UCSD-AML1 (cell line): ENCODE results near the gene SLC35F3.
"Not testable (repeated sequence)": the region's sequence is repeated elsewhere in the genome, so short reads cannot be mapped to it uniquely, and the experiment has no call there.

Experiments
- DNase-seq: peaks from one replicate; lab custom pipeline; 2025; ENCODE audit not compliant: unreplicated experiment; lab: John Stamatoyannopoulos, UW

Gene SLC35F3

GRCh38 chr1:234348964-234349363 is 444.5 kb downstream of the SLC35F3 start:
- no peak for DNase-seq

GRCh38 chr1:234355782-234356510 is 451.5 kb downstream of the SLC35F3 start:
- DNase-seq, result no peak

DNA sequence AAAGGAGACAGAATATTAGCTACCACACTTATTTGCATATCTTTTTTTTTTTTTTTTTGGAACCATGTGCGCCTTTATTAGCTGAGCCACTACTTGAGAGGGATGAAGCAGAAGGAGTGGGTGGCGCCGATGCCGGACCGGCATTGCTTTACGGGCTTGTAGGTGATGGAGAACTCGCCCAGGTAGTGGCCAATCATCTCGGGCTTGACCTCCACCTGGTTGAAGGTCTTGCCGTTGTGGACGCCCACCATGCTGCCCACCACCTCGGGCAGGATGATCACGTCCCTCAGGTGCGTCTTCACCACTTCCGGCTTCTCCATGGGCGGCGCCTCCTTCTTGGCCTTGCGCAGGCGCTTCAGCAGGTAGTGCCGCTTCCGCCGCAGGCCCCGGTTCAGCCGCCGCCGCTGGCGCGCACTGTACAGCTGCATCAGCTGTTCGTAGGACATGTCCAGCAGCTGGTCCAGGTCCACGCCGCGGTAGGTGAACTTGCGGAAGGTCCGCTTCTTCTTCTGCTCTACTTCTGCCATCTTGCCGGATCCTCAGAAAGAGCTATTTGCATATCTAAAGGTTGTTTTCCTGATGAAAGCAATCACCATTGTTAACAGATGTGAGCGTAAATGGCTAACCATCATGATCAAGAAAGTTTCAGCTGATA is 452.3 kb downstream of the SLC35F3 start:
- DNase-seq, result not testable (repeated sequence)

- DNase-seq, result no peak
These were observed 453.4 kb downstream of the SLC35F3 start for GRCh38 chr1:234357831-234358230.

- no peak for DNase-seq
These were observed 456.7 kb downstream of the SLC35F3 start for GRCh38 chr1:234361102-234361603.

DNA sequence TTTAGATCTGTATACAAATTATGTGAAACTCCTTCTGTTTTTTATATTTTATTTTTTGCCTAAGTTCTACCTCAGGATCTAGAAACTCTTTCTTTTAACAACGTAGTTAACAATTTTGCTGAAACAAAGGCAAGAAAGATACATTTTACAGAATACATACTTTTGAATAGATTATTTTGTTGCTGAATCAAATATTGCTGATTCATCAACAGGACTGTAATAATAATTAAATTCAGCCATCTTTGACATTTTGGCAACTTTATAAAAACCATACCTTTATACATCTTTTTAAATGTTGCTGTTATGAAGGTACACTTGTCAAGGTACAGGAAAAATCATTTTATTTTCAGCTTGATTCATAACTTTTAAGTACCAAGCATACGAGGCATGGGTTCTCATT is 458.1 kb downstream of the SLC35F3 start:
- DNase-seq, result no peak

DNA sequence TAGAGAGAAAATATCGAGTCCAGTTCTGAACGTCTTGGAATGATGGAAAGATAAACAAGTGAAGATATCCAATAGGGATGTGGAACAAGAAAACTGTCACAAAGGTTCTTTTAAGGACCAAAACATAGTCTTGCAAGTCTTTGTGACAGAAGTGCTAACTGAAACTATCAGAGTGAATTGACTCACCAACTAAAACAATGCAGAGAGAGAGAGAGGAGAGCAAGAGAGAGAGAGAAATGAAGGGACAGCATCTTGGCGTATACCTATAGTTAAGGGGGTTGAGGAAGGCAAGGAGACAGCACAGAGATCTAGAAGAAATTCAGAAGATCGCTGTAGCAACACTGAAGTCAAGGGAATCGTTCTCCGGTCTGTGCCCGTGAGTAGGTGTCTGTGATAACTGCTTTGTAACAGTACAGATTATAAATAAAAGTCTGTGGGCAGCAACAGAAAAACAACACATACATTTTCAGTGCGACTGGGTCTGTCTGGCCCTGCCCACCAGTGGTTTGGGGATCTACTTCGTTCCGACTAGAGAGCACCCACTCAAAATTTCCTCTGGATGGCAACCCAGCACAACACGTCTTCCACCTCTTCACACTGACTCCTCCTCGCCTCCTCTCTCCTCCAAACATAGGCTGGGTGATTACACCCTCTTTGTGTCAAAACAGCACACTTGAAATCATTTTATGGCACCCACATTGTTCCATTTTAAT is 464.0 kb downstream of the SLC35F3 start:
- DNase-seq, result no peak

DNA sequence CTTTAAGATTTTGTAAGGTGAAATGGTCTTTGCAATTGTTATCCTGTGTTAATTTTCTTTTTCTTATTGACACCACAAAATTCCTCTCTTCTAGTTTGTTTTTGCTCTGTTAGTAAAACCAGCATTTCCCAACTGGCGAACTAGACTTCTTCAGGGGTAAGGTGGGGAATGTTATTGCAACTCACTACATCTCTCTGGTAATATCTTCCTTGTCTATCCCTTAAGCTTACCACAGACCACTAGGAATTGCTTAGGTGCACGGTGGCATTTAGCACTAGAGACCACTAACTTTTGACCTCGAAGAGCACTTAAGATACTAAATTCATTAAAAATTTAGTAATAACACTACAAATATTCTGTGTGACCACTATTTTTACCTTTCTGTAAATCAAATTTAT is 464.6 kb downstream of the SLC35F3 start:
- no peak for DNase-seq

DNA sequence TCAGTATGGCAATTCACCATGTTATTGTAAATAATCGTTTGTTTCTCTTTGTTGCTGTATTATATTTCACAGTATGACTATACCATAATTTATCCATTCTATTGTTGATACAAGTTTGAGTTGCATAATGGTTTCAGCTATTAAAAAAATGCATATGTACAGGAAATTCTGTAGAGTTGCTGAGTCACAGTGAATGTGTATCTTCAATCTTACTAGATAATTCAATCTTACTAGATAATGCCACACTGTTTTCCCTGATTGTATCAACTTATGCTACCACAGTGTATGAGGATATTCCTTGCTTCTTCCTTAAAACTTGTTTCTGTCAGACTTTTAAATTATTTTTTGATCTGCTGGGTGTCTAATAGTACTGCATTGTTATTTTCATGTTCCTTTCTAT is 465.3 kb downstream of the SLC35F3 start:
- no peak for DNase-seq

- DNase-seq, result no peak
These were observed 466.9 kb downstream of the SLC35F3 start for GRCh38 chr1:234371414-234371813.

DNA sequence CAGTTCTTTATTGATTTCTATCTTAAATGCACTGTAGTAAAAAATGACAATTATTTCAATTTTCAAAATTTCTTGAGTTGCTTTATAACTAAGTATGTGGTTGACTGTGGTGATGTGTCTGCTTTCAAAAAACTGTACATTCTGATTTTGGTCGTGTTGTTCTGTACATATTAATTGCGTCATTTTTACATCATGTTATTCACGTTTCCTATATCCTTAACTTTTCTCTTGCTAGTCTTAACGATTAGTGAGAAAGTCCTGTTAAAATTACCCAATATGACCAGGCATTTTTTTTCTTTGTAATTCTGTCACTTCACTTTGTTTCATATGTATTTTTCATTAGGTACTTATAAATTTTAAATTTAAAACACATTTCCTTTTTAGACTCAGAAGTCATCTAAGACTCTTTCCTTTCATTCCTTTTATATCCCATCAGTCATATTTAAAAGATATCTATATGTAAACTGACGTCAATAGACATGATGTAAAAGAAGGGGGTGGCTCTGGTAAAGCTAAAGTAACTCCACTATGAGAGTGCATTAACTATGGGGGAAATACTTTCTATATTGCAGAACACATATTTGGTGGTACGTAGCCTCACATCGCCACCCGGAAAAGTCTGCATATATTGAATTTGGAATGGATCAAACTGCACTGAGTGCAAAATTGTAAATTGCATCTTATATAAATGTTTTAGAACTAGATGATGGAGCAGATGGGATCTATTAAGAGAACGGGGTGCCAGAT is 467.7 kb downstream of the SLC35F3 start:
- DNase-seq, result no peak

GRCh38 chr1:234373064-234373958 is 468.8 kb downstream of the SLC35F3 start, which contains the start of gene COA6:
COA6 (plus strand) TSS chr1:234373456; CDS start chr1:234373467, 11 bp downstream.
- peak; percentile 95 for DNase-seq

DNA sequence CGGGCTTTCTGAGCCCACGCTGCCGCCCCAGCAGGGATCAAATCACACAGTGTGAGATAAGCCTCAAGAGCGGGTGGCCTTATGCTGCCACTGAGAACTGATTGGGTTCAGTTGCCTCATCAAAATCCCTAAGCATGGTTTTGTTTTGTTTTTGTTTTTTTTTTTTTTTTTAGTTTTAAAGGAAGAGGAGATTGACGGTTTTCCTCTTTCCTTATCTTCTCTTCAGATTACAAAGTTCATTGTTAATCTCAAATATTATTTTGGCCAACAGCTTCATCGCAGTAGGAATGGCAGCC is 469.4 kb downstream of the SLC35F3 start:
- DNase-seq, result no peak
